Stimulated activated CD4-positive, alpha-beta T cell treated with anti-CD3 and anti-CD28 coated beads, Interleukin-15, amount 100 ng/mL, for 1 hour (primary cell): ENCODE results near the gene UBE2V1.
"Not testable (repeated sequence)": the region's sequence is repeated elsewhere in the genome, so short reads cannot be mapped to it uniquely, and the experiment has no call there.

Experiments used
- DNase-seq, 2 donors: peaks; one replicate each; pipeline ENCODE4 v3.0.0-alpha.2; 2020; ENCODE audit warnings: low read depth in 1 of 2, low spot score in 1 of 2

Gene UBE2V1

GRCh38 chr20:50066161-50066834, 46.7 kb downstream of the UBE2V1 start:
- no peak for DNase-seq

- DNase-seq = no peak
Observed at GRCh38 chr20:50065325-50065615, 47.7 kb downstream of the UBE2V1 start.

- DNase-seq = not testable (repeated sequence)
Observed at GRCh38 chr20:50063763-50064162, 49.2 kb downstream of the UBE2V1 start.

GRCh38 chr20:50062006-50062838, 50.7 kb downstream of the UBE2V1 start:
- no peak for DNase-seq

GRCh38 chr20:50061151-50062005, 51.6 kb downstream of the UBE2V1 start:
- DNase-seq = no peak

DNA sequence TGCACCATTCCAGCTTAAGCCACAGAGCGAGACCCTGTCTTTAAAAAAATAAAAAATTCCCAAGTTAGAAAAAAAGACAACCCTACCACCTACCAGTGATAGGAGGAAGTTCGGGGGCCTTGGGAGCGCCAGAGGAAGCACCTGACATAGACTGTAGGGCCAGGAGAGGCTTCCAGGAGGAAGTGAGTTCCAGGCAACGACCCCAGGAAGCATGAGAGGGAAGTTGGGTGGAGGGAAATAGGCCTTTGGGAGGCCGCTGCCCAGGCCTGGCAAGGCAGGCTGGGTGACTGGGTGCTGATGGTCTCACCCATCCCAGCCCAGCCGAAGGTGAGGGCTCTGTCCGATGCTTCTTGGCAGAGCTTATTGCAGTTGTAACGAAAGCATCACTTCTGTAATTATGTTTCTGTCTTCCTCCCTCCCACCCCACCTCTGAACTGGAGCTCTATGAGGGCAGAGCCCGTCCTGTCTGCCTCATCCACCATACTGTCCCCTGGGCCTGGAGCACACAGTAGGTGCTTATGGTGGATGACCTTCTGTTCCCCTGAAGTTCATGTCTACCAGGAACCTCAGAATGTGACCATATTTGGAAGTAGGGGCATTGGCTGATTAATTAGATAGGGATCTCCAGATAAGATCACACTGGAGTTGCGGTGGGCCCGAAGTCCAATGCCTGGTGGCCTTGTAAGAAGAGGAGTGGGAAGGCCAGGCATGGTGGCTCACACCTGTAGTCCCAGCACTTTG, 54.1 kb downstream of the UBE2V1 start:
- DNase-seq = no peak

GRCh38 chr20:50057714-50058053, 55.3 kb downstream of the UBE2V1 start:
- no peak for DNase-seq

DNA sequence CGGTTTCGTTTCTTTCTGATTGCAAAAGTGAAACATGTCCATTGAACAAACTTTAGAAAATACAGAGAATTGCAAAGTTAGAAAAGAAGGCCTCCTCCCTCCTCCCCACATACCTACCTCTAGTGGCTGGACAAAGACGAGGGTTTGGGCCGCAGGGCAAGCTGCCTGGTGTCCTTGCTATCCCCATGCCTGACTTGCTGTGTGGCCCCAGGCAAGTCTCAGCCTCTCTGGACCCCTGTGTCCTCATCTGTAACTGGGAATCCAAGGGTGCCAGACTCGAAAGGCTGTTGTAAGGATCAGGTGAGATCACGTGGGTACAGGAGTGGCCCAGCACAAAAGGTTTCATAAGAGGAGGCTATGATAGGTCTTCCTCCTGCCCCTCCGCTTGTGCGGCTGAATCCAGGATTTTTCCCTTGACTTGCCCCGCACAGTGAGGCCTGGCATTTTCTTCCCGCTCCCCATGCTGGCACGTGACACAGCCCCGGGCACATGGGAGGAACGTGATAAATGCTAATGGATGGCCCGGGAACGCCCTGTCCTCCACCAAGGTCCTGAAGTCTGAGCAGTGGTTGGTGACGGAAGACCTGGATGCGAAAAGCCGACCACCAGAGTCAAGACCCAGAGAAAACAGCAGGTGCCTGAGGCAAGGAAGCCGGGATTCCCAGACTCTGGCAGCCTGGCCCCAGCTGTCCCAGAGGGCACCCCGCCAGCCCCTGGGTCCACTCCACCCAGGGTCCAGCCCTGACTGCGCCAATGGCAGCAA, 55.8 kb downstream of the UBE2V1 start:
- no peak for DNase-seq

- DNase-seq = no peak
Observed at GRCh38 chr20:50056408-50056926, 56.5 kb downstream of the UBE2V1 start.

DNA sequence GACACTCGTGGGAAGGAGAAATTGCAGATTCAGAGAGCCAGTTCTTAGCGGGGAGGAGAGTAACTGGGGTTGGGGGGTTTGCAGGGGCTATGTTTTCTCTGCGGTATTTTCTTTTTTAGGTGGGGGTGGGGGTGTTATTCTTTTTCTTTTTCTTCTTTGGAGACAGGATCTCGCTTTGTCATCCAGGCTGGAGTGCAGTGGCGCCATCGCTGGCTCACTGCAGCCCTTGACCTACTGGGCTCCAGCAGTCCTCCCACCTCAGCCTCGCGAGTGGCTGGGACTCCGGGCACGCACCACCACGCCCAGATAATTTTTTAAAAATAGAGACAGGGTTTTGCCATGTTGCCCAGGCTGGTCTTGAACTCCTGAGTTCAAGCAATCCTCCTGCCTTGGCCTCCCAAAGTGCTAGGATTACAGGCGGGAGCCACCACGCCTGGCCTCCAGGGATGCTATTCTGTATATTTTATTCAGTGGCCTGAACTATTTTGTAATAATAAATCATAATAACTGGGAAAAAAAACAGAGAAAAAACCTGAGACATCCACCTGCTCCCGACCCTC, 57.3 kb downstream of the UBE2V1 start:
- no peak for DNase-seq

GRCh38 chr20:50054626-50055511, 58.1 kb downstream of the UBE2V1 start:
- DNase-seq = no peak

DNA sequence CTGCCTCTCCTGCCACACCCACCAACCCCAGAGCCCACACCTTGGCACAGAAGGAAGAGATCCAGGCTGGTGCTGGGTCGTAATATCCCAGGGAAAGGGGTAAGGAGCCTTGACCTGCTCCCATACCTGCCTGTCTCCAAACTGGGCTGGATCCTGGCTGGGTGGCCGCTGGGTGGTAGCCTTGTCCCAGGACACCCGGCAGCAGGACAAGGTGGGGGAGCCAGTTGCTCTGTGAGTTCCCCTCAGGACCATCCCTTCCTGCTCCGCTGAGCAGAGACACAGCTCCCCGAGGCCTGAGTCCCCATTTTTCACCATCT, 58.8 kb downstream of the UBE2V1 start:
- no peak for DNase-seq

DNA sequence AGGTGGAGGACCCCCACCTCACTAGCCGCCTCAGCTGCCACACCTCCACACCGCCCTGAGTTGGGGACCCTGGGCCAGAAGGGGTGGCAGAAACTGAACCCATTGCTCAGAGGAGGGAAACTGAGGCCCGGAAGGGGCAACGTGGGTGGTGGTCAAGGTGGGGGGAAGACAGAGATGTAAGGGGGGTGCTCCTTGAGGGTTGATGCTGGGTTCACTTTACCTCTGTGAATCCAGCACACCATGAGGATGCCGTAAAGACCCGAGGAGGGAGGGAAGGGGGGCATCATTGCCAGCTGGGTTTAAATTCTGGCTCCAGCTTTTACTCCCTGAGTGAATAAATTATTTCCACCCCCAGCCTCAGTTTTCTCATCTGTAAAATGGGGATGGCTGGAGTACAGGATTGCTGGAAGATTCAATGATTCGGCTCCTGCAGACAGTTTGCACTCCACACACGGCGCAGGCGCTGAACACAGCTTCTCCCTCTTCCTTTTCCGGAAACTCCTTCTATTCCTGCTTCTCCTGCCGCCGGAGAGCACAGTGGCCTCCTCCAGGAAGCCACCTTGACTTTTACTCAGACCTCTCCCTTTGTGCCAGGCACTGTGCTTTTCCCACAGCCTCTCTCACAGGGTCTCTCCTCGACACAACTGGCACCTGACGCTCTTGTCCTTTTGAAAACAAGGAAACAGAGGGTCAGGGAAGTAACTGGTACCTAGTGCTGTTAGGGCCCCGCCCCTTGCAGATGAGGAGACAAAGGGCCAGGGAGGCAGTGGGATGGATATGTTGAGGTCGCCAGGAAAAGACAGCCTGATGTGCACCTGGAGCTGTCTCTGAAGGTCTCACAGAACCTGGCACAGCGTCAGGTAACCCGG, 59.4 kb downstream of the UBE2V1 start:
- no peak for DNase-seq

GRCh38 chr20:50052550-50053361, 60.2 kb downstream of the UBE2V1 start:
- no peak for DNase-seq

DNA sequence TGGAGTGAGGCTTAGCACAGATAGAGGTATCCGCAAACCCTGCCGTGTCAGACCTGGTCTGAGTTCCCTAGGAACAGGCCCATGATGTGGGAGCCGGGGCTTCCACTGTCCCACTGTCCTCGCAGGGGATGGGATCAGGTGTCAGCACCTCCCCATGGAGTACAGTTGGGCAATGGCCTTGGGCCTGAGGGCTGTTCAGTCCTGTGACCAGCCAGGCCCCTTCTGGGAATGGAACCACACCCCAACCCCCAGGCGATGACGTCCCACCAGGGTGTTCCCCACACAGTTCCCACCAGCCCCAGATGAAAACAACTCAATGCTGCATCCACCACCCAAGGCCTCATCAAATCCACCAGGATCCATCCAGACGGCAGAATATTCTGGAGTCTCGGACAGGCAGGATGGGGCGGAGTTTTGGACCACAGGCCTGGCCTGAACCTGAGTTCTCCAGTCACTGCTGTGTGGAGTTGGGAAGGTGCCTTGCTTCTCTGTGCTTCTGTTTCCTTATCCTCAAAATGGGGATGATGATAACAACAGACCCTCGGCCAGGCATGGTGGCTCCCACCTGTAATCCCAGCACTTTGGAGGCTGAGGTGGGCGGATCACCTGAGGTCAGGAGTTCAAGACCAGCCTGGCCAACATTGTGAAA, 62.2 kb downstream of the UBE2V1 start:
- no peak for DNase-seq

- DNase-seq = no peak
Observed at GRCh38 chr20:50050214-50050613, 62.7 kb downstream of the UBE2V1 start.

GRCh38 chr20:50049442-50050026, 63.4 kb downstream of the UBE2V1 start:
- no peak for DNase-seq
